HG02840 (cell line): ENCODE data around the gene IRAK1.
"Not testable (repeated sequence)": the region's sequence is repeated elsewhere in the genome, so short reads cannot be mapped to it uniquely, and the experiment has no call there.

ENCODE experiments used
- ATAC-seq: cut with Tn5 transposase; IDR thresholded peaks from one replicate; pipeline ENCODE4 v1.9.1; 2021; ENCODE audit warnings: mild to moderate bottlenecking, moderate library complexity, moderate number of reproducible peaks; ENCODE audit not compliant: unreplicated experiment, low FRiP score

The IRAK1 gene

GRCh38 chrX:154004315-154004714 is 15.4 kb downstream of the IRAK1 start:
- no peak for ATAC-seq

GRCh38 chrX:154002215-154002719 is 17.4 kb downstream of the IRAK1 start:
- ATAC-seq, result no peak

GRCh38 chrX:154000051-154000450 is 19.7 kb downstream of the IRAK1 start:
- no peak for ATAC-seq

GRCh38 chrX:153999359-154000037 is 20.2 kb downstream of the IRAK1 start:
- no peak for ATAC-seq

DNA sequence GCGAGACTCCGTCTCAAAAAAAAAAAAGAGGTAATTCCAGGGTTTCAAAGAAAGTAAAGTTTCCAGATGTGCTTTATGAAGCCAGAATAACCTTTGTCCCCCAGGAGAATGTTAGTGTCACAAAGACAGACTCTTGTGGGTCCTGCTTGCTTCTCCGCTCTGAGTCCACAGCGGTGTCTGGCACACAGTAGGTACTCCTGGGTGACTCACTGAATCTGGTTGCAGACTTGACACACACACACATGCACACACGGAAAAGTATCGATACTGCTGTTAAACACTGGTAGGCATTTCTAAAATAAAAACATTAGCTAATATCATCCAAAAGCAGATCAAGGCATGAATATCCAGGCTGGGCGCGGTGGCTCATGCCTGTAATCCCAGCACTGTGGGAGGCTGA is 24.2 kb downstream of the IRAK1 start:
- no peak for ATAC-seq

DNA sequence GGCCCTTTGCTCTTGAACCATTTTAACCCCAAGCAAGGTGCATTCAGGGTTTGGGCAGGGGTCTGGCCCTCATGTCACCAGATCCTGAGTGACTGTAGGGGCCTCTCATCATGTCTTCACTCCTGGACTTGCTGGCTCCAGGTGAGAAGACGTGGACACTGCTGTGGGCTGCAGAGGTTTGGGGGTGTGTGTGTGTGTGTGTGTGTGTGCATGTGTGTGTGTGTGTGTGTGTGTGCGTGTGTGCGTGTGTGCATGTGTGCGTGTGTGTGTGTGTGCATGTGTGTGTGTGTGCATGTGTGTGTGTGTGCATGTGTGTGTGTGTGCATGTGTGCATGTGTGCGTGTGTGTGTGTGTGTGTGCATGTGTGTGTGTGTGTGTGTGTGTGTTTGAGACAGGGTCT is 25.3 kb downstream of the IRAK1 start:
- not testable (repeated sequence) for ATAC-seq

DNA sequence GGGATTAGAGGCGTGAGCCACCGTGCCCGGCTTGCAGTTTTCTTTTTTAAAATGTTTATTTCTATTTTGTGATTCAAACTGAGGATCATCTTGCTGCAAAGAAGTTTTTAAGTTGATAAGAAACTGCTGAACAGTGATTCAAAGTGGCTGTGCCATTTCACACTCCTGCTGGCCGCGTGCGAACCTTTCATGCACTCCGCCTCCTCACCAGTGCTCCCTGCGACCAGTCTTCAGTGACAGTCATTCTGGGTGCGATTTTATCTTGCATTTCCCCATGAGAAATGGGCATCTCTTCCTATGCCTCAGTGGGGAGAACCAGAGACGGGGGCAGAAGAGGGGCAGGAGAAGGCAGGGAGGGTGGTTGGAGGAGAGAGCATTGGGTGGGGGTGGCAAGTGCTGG is 25.7 kb downstream of the IRAK1 start:
- no peak for ATAC-seq

DNA sequence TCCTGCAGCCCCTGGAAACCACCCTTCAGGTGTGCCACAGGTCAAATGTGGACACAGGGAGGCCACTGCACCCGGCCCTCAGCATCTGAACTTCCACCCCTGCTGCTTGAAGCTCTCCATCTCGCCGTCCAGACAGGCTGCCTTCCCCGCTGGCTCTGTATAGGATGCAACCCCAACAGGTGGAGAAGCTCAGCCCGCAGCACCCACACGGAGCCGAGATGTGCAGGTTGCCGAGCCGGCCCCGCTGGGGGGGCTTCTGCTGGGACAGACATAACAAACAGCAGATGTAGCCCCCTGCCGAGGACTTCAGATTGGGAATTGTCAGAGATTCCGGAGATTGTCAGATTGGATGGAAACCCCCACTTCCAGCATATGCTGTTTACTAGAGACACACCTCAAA is 26.6 kb downstream of the IRAK1 start:
- no peak for ATAC-seq

DNA sequence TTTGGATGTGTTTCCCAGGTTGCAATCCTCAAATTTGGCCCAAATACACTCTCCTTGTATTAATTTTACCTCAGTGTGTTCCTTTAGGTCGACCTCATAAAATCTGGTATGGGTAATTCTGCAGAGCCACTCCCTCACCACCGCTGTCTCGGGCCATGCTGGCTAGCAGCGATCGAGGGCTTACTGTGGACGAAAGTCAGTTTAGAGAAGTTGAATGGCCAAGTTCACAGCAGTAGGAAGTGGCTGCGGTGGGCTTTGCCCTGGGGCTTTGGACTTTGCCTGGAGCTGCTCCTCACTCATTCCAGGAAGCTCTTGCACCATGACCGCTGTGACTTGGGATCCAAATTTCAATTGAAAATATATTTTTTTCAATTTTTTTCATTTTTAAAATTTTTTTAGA is 27.5 kb downstream of the IRAK1 start:
- ATAC-seq, result no peak

GRCh38 chrX:153991013-153991580 is 28.6 kb downstream of the IRAK1 start:
- no peak for ATAC-seq

DNA sequence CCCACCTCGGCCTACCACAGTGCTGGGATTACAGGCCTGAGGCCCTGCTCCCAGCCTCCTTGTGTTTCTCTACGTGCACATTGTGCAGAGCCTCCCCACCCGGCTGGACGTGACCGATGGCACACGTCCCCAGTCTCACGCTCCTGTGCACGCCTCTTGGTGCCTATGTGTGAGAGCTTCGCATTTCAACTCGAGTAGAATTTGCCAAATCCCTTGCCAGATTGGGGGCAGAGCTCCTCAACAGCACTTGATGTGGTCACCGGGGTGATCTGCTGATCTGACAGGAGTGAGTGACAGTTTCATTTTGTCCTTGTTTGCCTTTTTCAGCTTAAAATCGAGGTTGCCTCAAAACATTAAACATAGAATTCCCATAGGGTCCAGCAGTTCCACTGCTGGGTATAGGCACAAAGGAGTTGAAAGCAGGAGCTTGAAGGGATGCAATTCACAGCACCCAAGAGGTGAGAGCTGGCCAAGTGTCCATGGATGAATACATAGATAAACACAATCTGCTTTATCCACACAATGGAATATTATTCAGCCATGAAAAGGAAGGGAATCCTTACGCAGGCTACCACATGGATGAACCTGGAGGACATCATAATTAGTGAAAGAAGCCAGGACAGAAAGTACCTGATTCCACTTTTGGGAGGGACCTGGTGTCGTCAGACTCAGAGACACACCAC is 29.6 kb downstream of the IRAK1 start:
- ATAC-seq, result no peak

GRCh38 chrX:153988493-153988892 is 31.2 kb downstream of the IRAK1 start:
- ATAC-seq, result no peak

DNA sequence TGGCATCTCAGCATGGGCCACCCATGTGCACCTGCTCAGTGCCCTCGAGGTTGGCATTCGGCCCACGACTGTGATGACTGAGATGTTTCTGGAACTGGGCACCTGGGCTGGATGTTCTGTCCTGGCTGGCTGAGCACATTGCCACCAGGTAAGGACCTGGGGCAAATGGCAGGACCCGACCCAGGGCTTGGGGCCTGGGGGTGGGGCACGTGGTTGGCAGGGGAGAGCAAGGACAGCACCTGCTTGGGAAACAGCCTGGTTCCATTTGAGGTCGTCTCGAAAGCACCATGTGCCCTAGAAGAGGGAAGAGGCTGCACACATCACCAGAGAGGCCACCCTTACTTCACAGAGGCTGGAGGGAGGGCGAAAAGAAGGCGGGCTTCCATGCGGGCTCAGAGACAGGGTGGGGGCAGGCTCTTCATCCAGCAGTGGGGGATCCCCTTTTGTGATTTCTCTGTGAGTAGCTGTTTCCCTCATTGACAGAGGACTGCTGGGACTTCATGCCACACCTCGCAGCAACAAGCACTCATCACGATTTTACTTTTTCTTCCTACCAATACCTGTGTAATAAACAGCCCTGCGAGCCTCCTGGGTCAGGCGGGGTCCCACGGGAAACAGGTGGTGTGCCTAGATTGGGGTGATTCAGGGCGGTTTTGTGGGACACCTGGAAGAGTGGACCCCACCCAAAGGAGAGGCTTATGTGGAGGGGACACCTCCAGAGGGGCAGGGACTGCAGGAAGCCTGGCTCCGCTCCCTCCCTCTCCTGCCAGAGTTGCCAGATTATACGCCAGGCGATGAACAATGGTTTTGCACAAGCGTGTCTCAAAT is 35.1 kb downstream of the IRAK1 start:
- ATAC-seq, result no peak

DNA sequence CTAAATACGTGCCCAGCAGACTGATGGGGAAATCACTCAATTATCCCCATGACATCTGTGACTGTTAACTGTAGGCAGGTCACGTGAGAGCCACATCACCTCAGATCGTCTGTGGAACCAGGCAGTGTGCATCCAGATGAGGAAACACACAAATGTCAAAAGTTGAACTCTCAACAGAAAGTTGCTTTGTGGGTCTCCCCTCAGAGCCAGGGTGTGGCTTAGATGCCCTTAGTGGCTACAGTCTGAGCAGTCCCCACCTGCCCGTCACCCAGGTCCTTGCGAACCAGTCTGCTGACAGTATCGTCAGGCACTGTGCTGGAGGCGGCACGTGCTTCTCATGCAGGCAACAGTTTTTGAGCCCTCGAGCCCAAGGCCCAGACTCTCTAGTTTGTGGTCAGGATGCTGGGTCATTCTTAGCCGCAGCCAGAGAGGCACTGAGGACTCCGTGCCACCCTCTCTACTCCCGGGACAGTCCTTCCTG is 36.3 kb downstream of the IRAK1 start:
- ATAC-seq, result no peak

GRCh38 chrX:153981771-153982533 is 37.8 kb downstream of the IRAK1 start:
- no peak for ATAC-seq

DNA sequence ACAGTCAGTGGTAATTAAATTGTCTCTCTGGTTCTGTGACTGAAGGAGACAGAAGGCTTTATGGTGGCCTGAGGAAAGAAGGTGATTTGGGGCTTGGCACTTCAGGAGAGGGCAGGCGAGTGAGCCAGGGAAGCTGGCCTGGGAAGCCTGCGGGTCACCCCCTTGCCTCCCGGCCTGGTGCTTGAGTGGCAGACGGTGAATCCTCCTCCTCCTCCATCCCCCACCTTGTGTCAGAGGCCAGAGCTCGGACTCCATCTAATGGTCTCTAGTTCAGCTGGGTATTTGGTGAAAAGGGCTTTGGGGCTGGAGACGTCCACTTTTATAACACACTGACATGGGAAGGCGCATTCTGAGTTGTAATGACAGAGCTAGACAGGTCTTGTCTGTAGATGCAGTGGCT is 38.5 kb downstream of the IRAK1 start:
- ATAC-seq, result no peak

GRCh38 chrX:153980394-153980793 is 39.3 kb downstream of the IRAK1 start:
- ATAC-seq, result not testable (repeated sequence)

DNA sequence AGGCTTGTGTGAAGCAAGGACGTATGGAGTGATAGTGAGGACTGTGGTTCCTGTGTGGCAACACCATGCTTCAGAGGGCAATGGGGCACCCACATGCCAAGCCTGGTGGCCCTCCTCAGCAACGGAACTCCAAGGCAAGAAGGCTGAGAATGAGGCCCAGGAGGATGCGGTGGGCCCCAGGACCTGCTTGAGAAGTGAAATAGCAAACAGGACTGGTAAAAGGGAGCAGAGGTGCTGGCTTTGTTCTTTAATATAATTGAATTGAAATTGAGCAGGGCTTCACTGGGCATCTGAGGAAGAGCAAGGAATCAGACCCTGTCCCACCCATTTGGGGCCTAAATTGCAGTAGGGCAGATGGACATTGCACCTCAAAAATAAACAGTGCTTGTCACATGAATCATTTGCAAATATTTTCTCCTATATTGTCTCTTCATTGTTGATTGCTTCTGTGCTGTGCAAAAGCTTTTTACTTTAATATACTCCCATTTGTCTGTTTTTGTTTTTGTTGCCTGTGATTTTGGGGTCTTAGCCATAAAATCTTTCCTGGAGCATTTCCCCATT is 44.9 kb downstream of the IRAK1 start:
- no peak for ATAC-seq

GRCh38 chrX:153974003-153974725 is 45.5 kb downstream of the IRAK1 start:
- no peak for ATAC-seq
